ENCODE data around the gene KIF18A. TPM values are rescaled to one million over a fixed set of nuclear protein-coding genes. Genes with fewer than 3 reads are reported as not detected.

Gene KIF18A
- total RNA-seq, 1 experiment from 2014 or later = 117 TPM

DNA sequence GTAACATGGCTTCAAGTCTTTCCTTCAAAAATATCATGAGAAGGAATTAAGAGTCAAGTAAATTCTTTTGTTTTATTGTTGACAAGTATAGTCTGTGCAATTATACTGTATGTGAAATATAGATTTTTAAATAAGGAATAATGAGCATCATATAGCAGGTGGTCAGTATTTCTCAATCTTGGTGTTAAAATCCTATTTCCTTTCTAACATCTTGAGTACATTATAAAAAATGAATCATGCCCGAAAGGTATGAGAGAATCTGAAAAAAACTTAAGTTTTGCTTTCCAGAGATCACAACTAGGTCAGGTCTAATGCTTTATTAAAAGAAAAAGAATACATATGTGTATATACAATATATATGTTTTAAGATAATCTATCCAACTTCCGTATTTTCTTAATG lies 53.1 kb downstream of the KIF18A start:
- peaks cover 46% of the 10 kb centered on the region for H3K36me3 ChIP-seq (ENCODE audit: insufficient read depth, low read length, poor library complexity, severe bottlenecking)
- no TSS peak for BruUV-seq (replicated peaks)
- H3K27ac ChIP-seq (ENCODE audit: low read depth, low read length, poor library complexity, severe bottlenecking) = no peak overlapping the region
- H3K4me1 ChIP-seq (ENCODE audit: insufficient read depth, low read length, poor library complexity, severe bottlenecking) = peaks cover under 1% of the 10 kb centered on the region
- no peaks in the 10 kb centered on the region for H3K27me3 ChIP-seq (replicated peaks; ENCODE audit: insufficient read depth, low read depth, low read length, poor library complexity)
- TF ChIP-seq EZH2 (IDR thresholded peaks at IDR 0.05; ENCODE audit: borderline replicate concordance, low read depth, low read length, poor library complexity, severe bottlenecking) = no peak
- TF ChIP-seq, protein P1, sequence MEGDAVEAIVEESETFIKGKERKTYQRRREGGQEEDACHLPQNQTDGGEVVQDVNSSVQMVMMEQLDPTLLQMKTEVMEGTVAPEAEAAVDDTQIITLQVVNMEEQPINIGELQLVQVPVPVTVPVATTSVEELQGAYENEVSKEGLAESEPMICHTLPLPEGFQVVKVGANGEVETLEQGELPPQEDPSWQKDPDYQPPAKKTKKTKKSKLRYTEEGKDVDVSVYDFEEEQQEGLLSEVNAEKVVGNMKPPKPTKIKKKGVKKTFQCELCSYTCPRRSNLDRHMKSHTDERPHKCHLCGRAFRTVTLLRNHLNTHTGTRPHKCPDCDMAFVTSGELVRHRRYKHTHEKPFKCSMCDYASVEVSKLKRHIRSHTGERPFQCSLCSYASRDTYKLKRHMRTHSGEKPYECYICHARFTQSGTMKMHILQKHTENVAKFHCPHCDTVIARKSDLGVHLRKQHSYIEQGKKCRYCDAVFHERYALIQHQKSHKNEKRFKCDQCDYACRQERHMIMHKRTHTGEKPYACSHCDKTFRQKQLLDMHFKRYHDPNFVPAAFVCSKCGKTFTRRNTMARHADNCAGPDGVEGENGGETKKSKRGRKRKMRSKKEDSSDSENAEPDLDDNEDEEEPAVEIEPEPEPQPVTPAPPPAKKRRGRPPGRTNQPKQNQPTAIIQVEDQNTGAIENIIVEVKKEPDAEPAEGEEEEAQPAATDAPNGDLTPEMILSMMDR (conservative IDR thresholded peaks at IDR 0.05; ENCODE audit: low read depth, low read length) = no peak
- DNase-seq (ENCODE audit: low spot score) = no peak
- ChIA-PET POLR2A (ENCODE audit: low non-redundant PET) (no interaction called here), CTCF (no interaction called here)
- intact Hi-C loops (cut with micrococcal nuclease; ENCODE audit: unreplicated experiment) = no loop called here
- H3K9me3 ChIP-seq (ENCODE audit: low read depth, low read length, poor library complexity, severe bottlenecking) = no peaks in the 10 kb centered on the region
- H3K4me3 ChIP-seq (ENCODE audit: low read depth, low read length, poor library complexity, severe bottlenecking) = no peak overlapping the region

DNA sequence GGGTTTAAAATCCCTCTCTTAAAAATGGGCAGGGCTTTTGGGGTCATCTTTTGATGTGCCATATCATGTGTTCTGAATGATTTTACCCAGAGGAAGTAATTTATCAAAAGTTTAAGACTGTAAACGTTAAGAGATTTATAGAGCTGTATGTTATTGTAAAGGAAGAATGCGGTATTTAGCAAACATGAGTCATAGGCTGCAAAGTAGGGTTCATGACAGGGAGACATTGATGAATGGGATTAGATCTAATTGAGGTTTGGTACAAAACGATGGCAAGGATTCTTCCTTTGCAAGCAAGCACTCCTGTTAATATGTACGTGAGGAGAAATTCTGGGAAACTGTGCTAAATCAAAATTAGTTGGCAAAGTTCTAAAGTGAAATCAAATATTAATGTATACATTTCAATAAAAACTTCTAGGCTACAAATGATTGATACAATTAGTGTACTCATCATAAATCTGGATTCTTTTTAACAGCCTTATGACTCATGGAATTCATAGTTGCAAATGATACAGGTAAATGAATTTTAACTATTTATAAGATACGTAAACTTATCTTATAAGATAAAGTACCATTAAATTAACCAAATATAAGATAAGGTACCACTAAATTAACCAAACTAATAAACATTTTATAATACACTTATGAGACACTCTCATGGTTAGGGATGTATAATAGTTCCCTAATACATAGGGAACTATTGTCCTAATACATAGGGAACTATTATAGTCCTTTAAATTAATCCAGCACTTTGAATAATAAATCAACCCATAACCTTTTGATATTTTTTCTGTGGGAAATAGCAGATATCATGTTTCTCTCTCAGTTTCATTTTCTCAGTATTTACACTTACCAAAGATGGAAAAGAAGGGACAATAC lies 58.4 kb downstream of the KIF18A start:
- TF ChIP-seq EZH2 (IDR thresholded peaks at IDR 0.05; ENCODE audit: borderline replicate concordance, low read depth, low read length, poor library complexity, severe bottlenecking) = no peak
- TF ChIP-seq, protein P1 (conservative IDR thresholded peaks at IDR 0.05; ENCODE audit: low read depth, low read length) = no peak
- CTCF ChIA-PET = no interaction called here
- intact Hi-C loops (cut with micrococcal nuclease; ENCODE audit: unreplicated experiment) = no loop called here
- Histone ChIP-seq H3K36me3 (ENCODE audit: insufficient read depth, low read length, poor library complexity, severe bottlenecking) (peaks cover 20% of the 10 kb centered on the region), H3K4me1 (ENCODE audit: insufficient read depth, low read length, poor library complexity, severe bottlenecking) (peaks cover 14% of the 10 kb centered on the region), H3K4me3 (ENCODE audit: low read depth, low read length, poor library complexity, severe bottlenecking) (no peak overlapping the region), H3K27ac (ENCODE audit: low read depth, low read length, poor library complexity, severe bottlenecking) (no peak overlapping the region), H3K9me3 (ENCODE audit: low read depth, low read length, poor library complexity, severe bottlenecking) (no peaks in the 10 kb centered on the region), H3K27me3 (replicated peaks; ENCODE audit: insufficient read depth, low read depth, low read length, poor library complexity) (no peaks in the 10 kb centered on the region)
- BruUV-seq (replicated peaks) = no TSS peak
- POLR2A ChIA-PET (ENCODE audit: low non-redundant PET) = no interaction called here
- DNase-seq (ENCODE audit: low spot score) = peak; percentile 94

DNA sequence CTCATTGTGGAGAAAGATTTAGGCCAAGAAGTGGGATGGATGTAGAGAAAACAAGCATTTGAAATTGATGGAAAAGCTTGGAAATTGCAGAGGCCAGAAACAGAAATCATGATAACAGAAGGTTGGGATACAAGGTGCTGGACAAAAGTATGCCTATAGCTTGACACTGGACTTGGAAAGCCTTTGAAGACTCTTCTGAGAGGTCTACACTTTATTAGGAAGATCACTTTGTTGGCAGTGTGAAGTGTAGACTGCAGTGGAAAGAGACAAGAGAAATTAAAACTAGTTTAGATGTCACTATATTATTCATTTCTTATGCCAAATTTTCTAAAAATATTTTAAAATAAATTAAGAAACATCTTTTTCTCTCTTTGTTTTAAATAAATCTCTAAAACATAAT lies 59.1 kb downstream of the KIF18A start:
- Histone ChIP-seq H3K27ac (ENCODE audit: low read depth, low read length, poor library complexity, severe bottlenecking) (no peak overlapping the region), H3K36me3 (ENCODE audit: insufficient read depth, low read length, poor library complexity, severe bottlenecking) (peaks cover 19% of the 10 kb centered on the region), H3K9me3 (ENCODE audit: low read depth, low read length, poor library complexity, severe bottlenecking) (no peaks in the 10 kb centered on the region), H3K4me3 (ENCODE audit: low read depth, low read length, poor library complexity, severe bottlenecking) (no peak overlapping the region), H3K27me3 (replicated peaks; ENCODE audit: insufficient read depth, low read depth, low read length, poor library complexity) (no peaks in the 10 kb centered on the region), H3K4me1 (ENCODE audit: insufficient read depth, low read length, poor library complexity, severe bottlenecking) (peaks cover 14% of the 10 kb centered on the region)
- POLR2A ChIA-PET (ENCODE audit: low non-redundant PET) = no interaction called here
- no TSS peak for BruUV-seq (replicated peaks)
- CTCF ChIA-PET = no interaction called here
- no peak for DNase-seq (ENCODE audit: low spot score)
- intact Hi-C loops (cut with micrococcal nuclease; ENCODE audit: unreplicated experiment) = no loop called here
- TF ChIP-seq, protein P1 (conservative IDR thresholded peaks at IDR 0.05; ENCODE audit: low read depth, low read length) = no peak
- no peak for TF ChIP-seq EZH2 (IDR thresholded peaks at IDR 0.05; ENCODE audit: borderline replicate concordance, low read depth, low read length, poor library complexity, severe bottlenecking)

All from A673 (cell line).